CD4-positive, alpha-beta memory T cell (primary cell): Measurements from ENCODE around the gene KIF4A. TPM values are rescaled to one million over a fixed set of nuclear protein-coding genes. Genes with fewer than 3 reads are reported as not detected.

Experiments used
- CTCF ChIA-PET: fragments of 350-600 bp; sonication (Branson Sonifier 250); formaldehyde crosslinking; loops from one replicate; lab custom pipeline; 2021; ENCODE audit warnings: inconsistent platforms; ENCODE audit not compliant: partially characterized antibody; lab: Charles Lee
- POLR2A ChIA-PET: fragments of 350-600 bp; sonication (Branson Sonifier 250); formaldehyde crosslinking; loops from one replicate; lab custom pipeline; 2021; ENCODE audit not compliant: partially characterized antibody; lab: Charles Lee
- DNase-seq, 5 donors: peaks; one replicate each; pipeline versions ENCODE4 v3.0.0 to v3.0.0-alpha.2; 2020 to 2022; ENCODE audit warnings: mixed read lengths in 1 of 5
- H3K27ac ChIP-seq: one replicate; pipeline ENCODE4 v1.7.0; 2013; ENCODE audit warnings: low read depth, low read length
- H3K27me3 ChIP-seq: 2 replicates; pipeline ENCODE4 v1.7.0; 2013; ENCODE audit warnings: mild to moderate bottlenecking, low read length, moderate library complexity; ENCODE audit not compliant: insufficient read depth
- H3K36me3 ChIP-seq: 2 replicates; pipeline ENCODE4 v1.7.0; 2013; ENCODE audit warnings: mild to moderate bottlenecking, low read length, moderate library complexity; ENCODE audit not compliant: insufficient read depth
- H3K4me1 ChIP-seq: 2 replicates; pipeline ENCODE4 v1.7.0; 2013; ENCODE audit warnings: mild to moderate bottlenecking, low read length, moderate library complexity; ENCODE audit not compliant: insufficient read depth
- H3K4me3 ChIP-seq, 2 donors: one replicate each; pipeline ENCODE4 v1.7.0; 2013; ENCODE audit warnings: low read length in 2 of 2, mild to moderate bottlenecking in 1 of 2
- H3K9me3 ChIP-seq, 2 donors: one replicate each; pipeline ENCODE4 v1.7.0; 2013; ENCODE audit warnings: low read length in 2 of 2, control low read depth in 1 of 2; ENCODE audit not compliant: control insufficient read depth in 1 of 2
- H3K27ac Mint-ChIP-seq, 7 donors: one replicate each; pipeline ENCODE4 v1.8.0; 2020 to 2021; ENCODE audit warnings: mixed read lengths in 7 of 7, mild to moderate bottlenecking in 6 of 7, inconsistent platforms in 3 of 7, moderate library complexity in 3 of 7
- H3K27me3 Mint-ChIP-seq, 2 donors: one replicate each; pipeline ENCODE4 v1.8.0; 2020 to 2021; ENCODE audit warnings: mixed read lengths in 2 of 2
- H3K36me3 Mint-ChIP-seq, 2 donors: one replicate each; pipeline ENCODE4 v1.8.0; 2020 to 2021; ENCODE audit warnings: mixed read lengths in 2 of 2, inconsistent platforms in 1 of 2, mild to moderate bottlenecking in 1 of 2
- H3K4me1 Mint-ChIP-seq, 4 donors: one replicate each; pipeline ENCODE4 v1.8.0; 2020 to 2021; ENCODE audit warnings: mixed read lengths in 4 of 4, mild to moderate bottlenecking in 1 of 4
- H3K4me3 Mint-ChIP-seq, 8 donors: one replicate each; pipeline ENCODE4 v1.8.0; 2020 to 2021; ENCODE audit warnings: mixed read lengths in 8 of 8, mild to moderate bottlenecking in 7 of 8, moderate library complexity in 6 of 8, inconsistent platforms in 3 of 8
- H3K9me3 Mint-ChIP-seq, 8 donors: one replicate each; pipeline ENCODE4 v1.8.0; 2020 to 2021; ENCODE audit warnings: mixed read lengths in 8 of 8, mild to moderate bottlenecking in 5 of 8, inconsistent platforms in 3 of 8, moderate library complexity in 1 of 8
- intact Hi-C: fragments of 100-400 bp; cut with micrococcal nuclease; formaldehyde crosslinking; loops from one replicate; pipeline ENCODE4 v1.15.1; 2023
- polyA plus RNA-seq, 2 donors: library from polyadenylated mRNA; unstranded; fragments of 300-500 nt; fragmentation: Illumina TruSeq; gene quantifications; one replicate each; pipeline ENCODE4 v1.2.3, GENCODE V29; 2021
- total RNA-seq, 2 experiments: library from RNA; stranded (reverse); gene quantifications; one replicate each; pipeline ENCODE4 v1.2.3, GENCODE V29; 2021

KIF4A gene
- total and polyA plus RNA-seq, 4 experiments from 2014 or later = 0.08 to 0.17 TPM; not detected in 2

DNA sequence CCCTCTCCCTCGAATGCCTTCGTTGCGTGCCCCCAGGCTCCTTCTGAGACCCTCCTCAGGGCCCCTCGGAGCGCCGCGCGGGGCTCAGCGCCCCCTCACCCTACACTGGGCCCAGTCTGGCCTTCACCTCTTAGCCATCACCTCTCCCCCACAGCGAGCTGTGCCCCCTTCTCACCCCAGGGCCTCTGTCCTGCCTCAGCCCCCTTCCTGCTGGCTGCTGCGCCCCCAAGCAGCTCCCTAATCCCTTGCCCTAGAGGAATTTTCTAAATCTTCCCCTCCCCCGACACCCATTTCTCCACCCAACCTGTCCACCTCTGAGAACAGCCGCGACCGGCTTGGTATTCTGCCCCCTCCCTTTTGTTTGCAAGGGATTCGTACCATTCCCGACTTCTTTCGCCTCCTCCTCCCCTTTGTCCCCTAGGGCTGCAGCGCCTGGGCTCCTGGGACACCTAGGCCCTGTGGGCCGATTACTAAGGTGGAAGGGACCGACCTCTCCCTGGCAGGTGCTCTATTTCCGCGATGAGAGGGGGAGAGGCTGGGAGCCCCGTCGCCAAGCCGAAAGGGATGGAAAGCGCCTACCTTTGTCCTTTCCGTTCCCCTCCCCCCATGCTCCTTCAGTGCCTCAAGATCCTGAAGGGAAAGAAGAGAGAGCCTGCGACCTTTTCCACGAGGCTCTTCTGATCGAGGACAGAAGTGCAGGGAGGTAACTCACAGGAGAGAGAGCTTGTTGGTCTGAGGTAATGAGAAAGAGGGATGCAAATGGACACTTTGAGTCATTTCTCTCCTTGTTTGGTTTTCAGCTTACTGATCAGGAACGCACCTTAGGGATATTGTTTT is 165.7 kb downstream of the KIF4A start:
- H3K4me3 Mint-ChIP-seq = peak overlapping the region; percentile 72 to 90 (median 86)
- no peaks in the 10 kb centered on the region for H3K27me3 Mint-ChIP-seq
- intact Hi-C loops = loop anchor here (2.0 kb wide), 1 partner anchor 21 kb away; no protein-coding TSS in a partner anchor
- DNase-seq = no peak
- POLR2A ChIA-PET = interaction anchor here (0.9 to 2.6 kb wide), 4 partner anchors 15 to 322 kb away, joined by 3 to 12 read pairs (median 4); partner anchors contain the start of gene IGBP1
- peak overlapping the region; percentile 57 to 60 for H3K4me3 ChIP-seq
- H3K4me1 Mint-ChIP-seq = peaks cover 24 to 48% (median 33%) of the 10 kb centered on the region in 4 donors
- H3K27ac Mint-ChIP-seq = peak overlapping the region; percentile 78 to 92 (median 86)
- H3K9me3 ChIP-seq = no peaks in the 10 kb centered on the region
- H3K36me3 Mint-ChIP-seq = peaks cover 0 to 10% of the 10 kb centered on the region in 2 donors
- no peaks in the 10 kb centered on the region for H3K9me3 Mint-ChIP-seq
- no peaks in the 10 kb centered on the region for H3K27me3 ChIP-seq
- H3K4me1 ChIP-seq = peaks cover 33% of the 10 kb centered on the region
- H3K36me3 ChIP-seq = no peaks in the 10 kb centered on the region
- CTCF ChIA-PET = interaction anchor here (1.2 to 3.3 kb wide), 4 partner anchors 11 to 322 kb away, joined by 4 to 11 read pairs (median 6); partner anchors contain the start of genes DLG3 and IGBP1
- peak overlapping the region; percentile 60 for H3K27ac ChIP-seq

DNA sequence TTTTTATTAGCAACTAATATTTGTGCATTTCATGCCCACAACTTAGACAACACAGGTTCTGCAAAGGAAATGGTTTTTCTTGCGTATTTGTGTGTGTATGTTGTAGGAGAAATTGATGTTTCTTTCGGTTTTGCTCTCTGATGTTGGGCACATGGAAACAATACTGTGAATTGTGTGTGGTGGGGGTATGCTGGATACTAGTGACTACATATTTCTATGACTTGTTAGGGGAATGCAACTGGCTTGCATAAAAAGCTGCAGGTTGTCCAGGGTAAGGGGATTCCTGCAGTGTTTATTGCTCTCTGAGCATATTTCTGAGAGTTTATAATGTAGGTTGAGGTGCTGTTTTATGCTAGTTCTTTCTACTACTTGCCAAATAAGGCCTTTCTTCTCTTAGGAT is 166.4 kb downstream of the KIF4A start:
- intact Hi-C loops = no loop called here

DNA sequence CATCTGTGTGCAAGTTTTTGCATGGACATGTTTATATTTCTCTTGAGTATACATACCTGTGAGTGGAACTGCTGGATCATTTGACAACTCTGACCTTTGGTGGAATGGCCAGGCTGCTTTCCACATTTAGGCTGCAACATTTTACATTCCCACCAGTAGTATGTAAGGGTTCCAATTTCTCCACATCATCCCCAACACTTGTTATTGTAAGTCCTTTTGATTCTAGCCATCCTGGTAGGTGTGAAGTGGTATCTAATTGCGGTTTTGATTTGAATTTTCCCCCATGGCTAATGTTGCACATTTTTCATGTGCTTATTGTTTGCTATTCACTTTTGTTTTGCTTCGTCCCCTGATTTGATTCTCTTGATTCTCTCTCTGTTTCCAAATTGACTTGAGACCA is 171.1 kb downstream of the KIF4A start:
- Histone ChIP-seq H3K4me3 (no peak overlapping the region), H3K36me3 (no peaks in the 10 kb centered on the region), H3K9me3 (no peaks in the 10 kb centered on the region), H3K27me3 (no peaks in the 10 kb centered on the region), H3K4me1 (peaks cover 11% of the 10 kb centered on the region), H3K27ac (no peak overlapping the region)
- intact Hi-C loops = no loop called here
- H3K36me3 Mint-ChIP-seq = peaks cover 0 to 19% of the 10 kb centered on the region in 2 donors
- DNase-seq = no peak
- CTCF ChIA-PET = interaction anchor here (4.0 kb wide), 1 partner anchor 8 kb away, joined by 23 read pairs; no protein-coding TSS in a partner anchor
- POLR2A ChIA-PET = no interaction called here
- H3K4me1 Mint-ChIP-seq = peaks cover 10 to 14% (median 11%) of the 10 kb centered on the region in 4 donors
- H3K9me3 Mint-ChIP-seq = no peaks in the 10 kb centered on the region
- no peak overlapping the region for H3K27ac Mint-ChIP-seq
- H3K27me3 Mint-ChIP-seq = no peaks in the 10 kb centered on the region
- no peak overlapping the region for H3K4me3 Mint-ChIP-seq

More for the DNA sequence above, 166.4 kb downstream of the KIF4A start:
- Histone ChIP-seq H3K9me3 (no peaks in the 10 kb centered on the region), H3K4me1 (peaks cover 33% of the 10 kb centered on the region), H3K36me3 (no peaks in the 10 kb centered on the region), H3K27me3 (no peaks in the 10 kb centered on the region), H3K4me3 (peak overlapping the region; percentile 57 to 60), H3K27ac (peak overlapping the region; percentile 60)
- peaks cover 0 to 16% of the 10 kb centered on the region in 2 donors for H3K36me3 Mint-ChIP-seq
- peak in 3 of 5 donors; percentile 30 to 65 (median 38) for DNase-seq
- CTCF ChIA-PET = interaction anchor here (1.2 to 3.3 kb wide), 3 partner anchors 11 to 323 kb away, joined by 4 to 11 read pairs (median 6); partner anchors contain the start of genes DLG3 and IGBP1
- H3K27me3 Mint-ChIP-seq = no peaks in the 10 kb centered on the region
- POLR2A ChIA-PET = interaction anchor here (0.9 to 2.6 kb wide), 4 partner anchors 12 to 323 kb away, joined by 3 to 12 read pairs (median 5); partner anchors contain the start of genes DLG3 and IGBP1
- peaks cover 24 to 48% (median 33%) of the 10 kb centered on the region in 4 donors for H3K4me1 Mint-ChIP-seq
- H3K27ac Mint-ChIP-seq = peak overlapping the region; percentile 26 to 92 (median 86)
- H3K9me3 Mint-ChIP-seq = no peaks in the 10 kb centered on the region
- H3K4me3 Mint-ChIP-seq = peak overlapping the region; percentile 72 to 90 (median 86)

DNA sequence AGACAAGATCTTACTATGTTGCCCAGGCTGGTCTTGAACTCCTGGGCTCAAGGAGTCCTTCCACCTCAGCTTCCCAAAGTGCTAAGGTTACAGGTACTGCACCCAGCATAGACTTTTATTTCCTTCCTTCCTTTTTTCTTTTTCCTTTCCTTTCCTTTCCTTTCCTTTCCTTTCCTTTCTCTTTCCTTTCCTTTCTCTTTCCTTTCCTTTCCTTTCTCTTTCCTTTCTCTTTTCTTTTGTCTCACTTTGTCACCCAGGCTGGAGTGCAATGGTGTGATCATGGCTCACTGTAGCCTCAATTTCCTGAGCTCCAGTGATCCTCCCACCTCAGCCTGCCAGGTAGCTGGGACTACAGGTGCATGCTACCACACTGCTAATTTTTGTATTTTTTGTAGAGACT is 174.1 kb downstream of the KIF4A start:
- no peak overlapping the region for H3K4me3 ChIP-seq
- H3K27me3 ChIP-seq = no peaks in the 10 kb centered on the region
- H3K27ac Mint-ChIP-seq = peak overlapping the region in 1 of 7 donors; percentile 74
- H3K9me3 Mint-ChIP-seq = no peaks in the 10 kb centered on the region
- H3K4me1 ChIP-seq = no peaks in the 10 kb centered on the region
- ChIA-PET POLR2A (no interaction called here), CTCF (interaction anchor here (4.0 kb wide), 1 partner anchor 11 kb away, joined by 23 read pairs; no protein-coding TSS in a partner anchor)
- no peak overlapping the region for H3K27ac ChIP-seq
- intact Hi-C loops = no loop called here
- no peaks in the 10 kb centered on the region for H3K27me3 Mint-ChIP-seq
- H3K36me3 Mint-ChIP-seq = peaks cover 4 to 23% of the 10 kb centered on the region in 2 donors
- no peaks in the 10 kb centered on the region for H3K9me3 ChIP-seq
- no peaks in the 10 kb centered on the region for H3K36me3 ChIP-seq
- DNase-seq = no peak
- H3K4me1 Mint-ChIP-seq = peaks cover 0 to 3% (median under 1%) of the 10 kb centered on the region in 4 donors
- no peak overlapping the region for H3K4me3 Mint-ChIP-seq

DNA sequence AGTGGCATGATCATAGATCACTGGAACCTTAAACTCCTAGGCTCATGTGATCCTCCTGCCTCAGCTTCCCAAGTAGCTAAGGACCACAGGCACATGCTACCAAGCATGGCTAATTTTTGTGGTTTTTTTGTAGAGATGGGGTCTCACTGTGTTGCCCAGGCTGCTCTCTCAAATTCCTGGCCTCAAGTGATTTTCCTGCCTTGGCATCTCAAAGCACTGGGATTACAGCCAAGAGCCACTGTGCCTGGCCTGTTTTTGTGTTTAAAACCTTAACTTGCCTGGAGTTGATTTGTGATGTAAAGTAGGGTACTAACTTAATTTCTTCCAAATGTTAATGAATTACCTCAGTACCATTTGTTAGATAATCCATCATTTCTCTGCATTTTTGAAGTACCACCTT is 177.1 kb downstream of the KIF4A start:
- H3K4me1 Mint-ChIP-seq = peaks cover 10 to 18% (median 13%) of the 10 kb centered on the region in 4 donors
- no peak overlapping the region for H3K4me3 Mint-ChIP-seq

DNA sequence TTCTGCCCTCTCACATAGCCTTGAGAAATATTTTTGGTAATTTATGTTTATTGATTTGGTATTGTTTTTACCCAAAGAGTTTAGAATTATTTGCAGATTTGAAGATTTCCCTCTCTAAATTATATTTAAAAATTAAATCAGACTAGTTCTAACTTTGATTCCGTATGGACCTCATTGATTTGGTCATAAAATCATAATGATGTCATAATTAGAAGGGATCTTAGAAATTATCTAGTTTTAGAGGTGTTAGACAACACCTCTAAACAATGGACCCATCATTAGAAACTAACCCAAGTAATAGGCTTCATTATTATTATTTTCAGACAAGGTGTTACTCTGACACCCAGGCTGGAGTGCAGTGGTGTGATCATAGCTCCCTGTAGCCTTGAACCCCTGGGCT is 178.8 kb downstream of the KIF4A start:
- CTCF ChIA-PET = no interaction called here
- Histone ChIP-seq H3K27ac (no peak overlapping the region), H3K36me3 (no peaks in the 10 kb centered on the region), H3K9me3 (no peaks in the 10 kb centered on the region), H3K4me3 (no peak overlapping the region), H3K27me3 (no peaks in the 10 kb centered on the region), H3K4me1 (peaks cover 11% of the 10 kb centered on the region)
- intact Hi-C loops = no loop called here
- Mint-ChIP-seq H3K27ac (no peak overlapping the region), H3K4me3 (no peak overlapping the region), H3K9me3 (no peaks in the 10 kb centered on the region), H3K27me3 (no peaks in the 10 kb centered on the region), H3K36me3 (peaks cover 8% of the 10 kb centered on the region in 2 donors), H3K4me1 (peaks cover 10 to 18% (median 13%) of the 10 kb centered on the region in 4 donors)
- POLR2A ChIA-PET = no interaction called here
- DNase-seq = no peak

More for the DNA sequence above, 177.1 kb downstream of the KIF4A start:
- H3K9me3 ChIP-seq = no peaks in the 10 kb centered on the region
- intact Hi-C loops = no loop called here
- Mint-ChIP-seq H3K9me3 (no peaks in the 10 kb centered on the region), H3K27me3 (no peaks in the 10 kb centered on the region), H3K27ac (no peak overlapping the region), H3K36me3 (peaks cover 6 to 8% of the 10 kb centered on the region in 2 donors)
- DNase-seq = no peak
- POLR2A ChIA-PET = no interaction called here
- CTCF ChIA-PET = interaction anchor here (0.7 kb wide), 1 partner anchor 31 kb away, joined by 3 read pairs; no protein-coding TSS in a partner anchor
- H3K27ac ChIP-seq = no peak overlapping the region
- no peaks in the 10 kb centered on the region for H3K27me3 ChIP-seq
- peaks cover 11% of the 10 kb centered on the region for H3K4me1 ChIP-seq
- H3K36me3 ChIP-seq = no peaks in the 10 kb centered on the region
- no peak overlapping the region for H3K4me3 ChIP-seq
